ENCODE results near the gene STAB2. TPM values are rescaled to one million over a fixed set of nuclear protein-coding genes. Genes with fewer than 3 reads are reported as not detected.

The STAB2 gene
- total and polyA plus RNA-seq, 2 of the 4 experiments (the other 2 are of a cell fraction), result not detected

GRCh38 chr12:103687253-103687652 is 100.2 kb downstream of the STAB2 start:
- Histone ChIP-seq H4K5ac (ENCODE audit: low read depth, low read length) (no peak overlapping the region), H3K14ac (replicated peaks; ENCODE audit: low read depth, low read length) (no peak overlapping the region), H3K56ac (ENCODE audit: extremely low read depth, insufficient read depth, low read length) (no peak overlapping the region), H2AFZ (replicated peaks; ENCODE audit: low read length, poor library complexity) (no peak overlapping the region), H3K9me3 (ENCODE audit: control insufficient read depth, insufficient read depth, low read length) (no peaks in the 10 kb centered on the region), H3K27ac (ENCODE audit: insufficient read depth, low read length) (no peak overlapping the region), H3K4me3 (ENCODE audit: insufficient read depth, low read depth, low read length) (no peak overlapping the region), H3K36me3 (ENCODE audit: control insufficient read depth, insufficient read depth, low read length) (no peaks in the 10 kb centered on the region), H2BK120ac (ENCODE audit: low read depth, low read length) (no peak overlapping the region), H3K9ac (ENCODE audit: low read depth, low read length) (no peak overlapping the region), H3K18ac (ENCODE audit: low read depth, low read length) (no peak overlapping the region), H4K8ac (ENCODE audit: low read depth in 2 of 2, low read length in 2 of 2) (no peak overlapping the region), H4K91ac (ENCODE audit: insufficient read depth, low read depth, low read length) (no peak overlapping the region), H4K20me1 (ENCODE audit: insufficient read depth, low read length) (no peaks in the 10 kb centered on the region), H2AK5ac (ENCODE audit: low read depth, low read length) (no peak overlapping the region), H2BK5ac (ENCODE audit: low read depth, low read length, poor library complexity, severe bottlenecking) (no peak overlapping the region), H3K4me1 (ENCODE audit: control insufficient read depth, insufficient read depth, low read length) (no peaks in the 10 kb centered on the region), H2AK9ac (replicated peaks; ENCODE audit: low read depth, low read length, poor library complexity) (no peak overlapping the region), H3K9me1 (ENCODE audit: insufficient read depth, low read length) (no peaks in the 10 kb centered on the region), H3K27me3 (ENCODE audit: control insufficient read depth, insufficient read depth, low read length) (no peaks in the 10 kb centered on the region; the same call in none of the 2 replicates), H3K23ac (ENCODE audit: low read depth, low read length) (no peak overlapping the region), H3K4me2 (ENCODE audit: low read depth, low read length) (no peak overlapping the region), H2BK20ac (ENCODE audit: low read depth, low read length) (no peak overlapping the region), H2BK15ac (ENCODE audit: low read depth, low read length) (no peak overlapping the region), H3K4ac (ENCODE audit: low read depth, low read length) (no peak overlapping the region), H3K79me1 (ENCODE audit: low read depth in 1 of 2, low read length in 2 of 2) (no peaks in the 10 kb centered on the region)
- ChIA-PET CTCF (interaction anchor here (1.3 kb wide), 1 partner anchor 10 kb away, joined by 3 read pairs; no protein-coding TSS in a partner anchor), POLR2A (ENCODE audit: unreplicated experiment) (no interaction called here)
- ATAC-seq (ENCODE audit: low read depth), result no peak
- in situ Hi-C loops (cut with MboI; ENCODE audit: low sequenced_read_pairs) (no loop called here), dilution Hi-C loops (cut with HindIII; ENCODE audit: low sequenced_read_pairs, unreplicated experiment) (no loop called here), intact Hi-C loops (cut with micrococcal nuclease) (no loop called here)
- WGBS, 2 experiments (ENCODE audit: extremely low coverage in 2 of 2, insufficient read length in 1 of 2), result no CpG with 5 or more reads among the region's 2 CpGs
- no peak for DNase-seq
- no peak for TF ChIP-seq CTCF (conservative IDR thresholded peaks at IDR 0.05; ENCODE audit: low read depth, low read length)
- TF ChIP-seq CEBPB (IDR thresholded peaks at IDR 0.05; ENCODE audit: low read depth, low read length), result no peak
- TF ChIP-seq MAZ (IDR thresholded peaks at IDR 0.05; ENCODE audit: borderline replicate concordance, low read depth, low read length), result no peak
- TF ChIP-seq BHLHE40 (IDR thresholded peaks at IDR 0.05; ENCODE audit: low read depth, low read length), result no peak
- no peak for TF ChIP-seq NFE2L2 (IDR thresholded peaks at IDR 0.05; ENCODE audit: low read depth, low read length)
- TF ChIP-seq RAD21 (IDR thresholded peaks at IDR 0.05; ENCODE audit: low read length), result no peak
- TF ChIP-seq FOS (IDR thresholded peaks at IDR 0.05; ENCODE audit: low read depth, low read length), result no peak
- TF ChIP-seq MXI1 (IDR thresholded peaks at IDR 0.05; ENCODE audit: borderline replicate concordance, low read depth, low read length), result no peak
- TF ChIP-seq POLR2A (IDR thresholded peaks at IDR 0.05; ENCODE audit: low read depth, low read length), result no peak
- no peak for TF ChIP-seq CHD1 (IDR thresholded peaks at IDR 0.05; ENCODE audit: low read depth, low read length)
- no peak for TF ChIP-seq USF2 (IDR thresholded peaks at IDR 0.05; ENCODE audit: low read depth, low read length)
- TF ChIP-seq MAFK (IDR thresholded peaks at IDR 0.05; ENCODE audit: low read depth, low read length), result no peak
- no peak for TF ChIP-seq RFX5 (IDR thresholded peaks at IDR 0.05; ENCODE audit: low read depth, low read length)
- TF ChIP-seq SMC3 (IDR thresholded peaks at IDR 0.05; ENCODE audit: low read depth, low read length), result no peak
- TF ChIP-seq ELK1 (IDR thresholded peaks at IDR 0.05; ENCODE audit: borderline replicate concordance, low read depth, low read length), result no peak
- BruUV-seq (replicated peaks), result no TSS peak
